ENCODE measurements around the gene OR52I2.
A peak's percentile ranks its signal among the peaks of the same experiment; 100 is the strongest.

The OR52I2 gene

DNA sequence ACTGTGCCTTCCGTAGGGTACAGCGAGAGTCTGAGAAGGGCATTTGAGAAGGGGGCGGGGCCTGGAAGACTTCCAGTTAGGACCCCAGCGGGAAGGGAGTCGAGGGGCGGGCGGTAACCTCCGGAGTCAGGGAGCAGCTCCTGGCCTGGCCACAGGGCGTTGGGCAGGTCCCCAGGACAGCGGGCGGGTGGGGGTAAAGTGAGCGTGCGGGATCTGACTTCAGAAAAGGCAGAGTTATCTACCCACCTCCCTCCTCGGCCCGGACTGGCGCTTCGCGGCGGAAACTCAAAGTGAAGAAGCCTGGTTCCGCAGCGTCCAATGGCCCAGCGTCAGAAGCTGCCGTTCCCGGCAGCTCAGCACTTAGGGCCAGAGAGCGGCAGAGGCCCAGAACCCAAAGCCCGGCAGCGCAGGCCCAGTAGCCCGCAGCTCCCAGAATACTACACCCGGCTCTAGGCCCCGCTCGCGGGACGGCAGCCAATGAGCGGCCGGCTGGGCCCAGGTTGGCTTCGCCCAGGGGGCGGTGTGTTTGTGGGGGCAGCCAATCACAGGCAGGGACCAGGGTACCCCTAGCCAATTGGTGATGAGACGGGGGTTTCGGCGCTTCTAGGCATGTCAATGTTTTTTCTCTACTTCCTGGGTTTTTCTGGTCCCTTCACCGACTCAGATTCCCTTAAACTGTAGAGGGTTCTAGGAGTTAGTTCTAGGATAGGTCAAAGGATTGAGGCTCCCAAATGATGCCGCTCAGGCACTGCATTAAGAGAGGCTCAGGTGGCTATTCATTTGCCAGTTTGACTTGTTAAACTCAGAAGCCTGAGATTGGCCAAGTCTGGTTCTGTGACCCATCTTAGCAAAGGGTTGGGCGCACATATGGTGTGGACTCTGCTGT lies 26.5 kb downstream of the OR52I2 start, which contains the start of gene TRIM68:
Gene TRIM68, minus strand, starts transcription at position 451 of the 886 bp plus-strand sequence. CDS start 2,727 bp downstream, outside the sequence.
- peak; percentile 82 to 89 (median 88) for DNase-seq (ENCODE audit: low read depth in 3 of 3)

DNA sequence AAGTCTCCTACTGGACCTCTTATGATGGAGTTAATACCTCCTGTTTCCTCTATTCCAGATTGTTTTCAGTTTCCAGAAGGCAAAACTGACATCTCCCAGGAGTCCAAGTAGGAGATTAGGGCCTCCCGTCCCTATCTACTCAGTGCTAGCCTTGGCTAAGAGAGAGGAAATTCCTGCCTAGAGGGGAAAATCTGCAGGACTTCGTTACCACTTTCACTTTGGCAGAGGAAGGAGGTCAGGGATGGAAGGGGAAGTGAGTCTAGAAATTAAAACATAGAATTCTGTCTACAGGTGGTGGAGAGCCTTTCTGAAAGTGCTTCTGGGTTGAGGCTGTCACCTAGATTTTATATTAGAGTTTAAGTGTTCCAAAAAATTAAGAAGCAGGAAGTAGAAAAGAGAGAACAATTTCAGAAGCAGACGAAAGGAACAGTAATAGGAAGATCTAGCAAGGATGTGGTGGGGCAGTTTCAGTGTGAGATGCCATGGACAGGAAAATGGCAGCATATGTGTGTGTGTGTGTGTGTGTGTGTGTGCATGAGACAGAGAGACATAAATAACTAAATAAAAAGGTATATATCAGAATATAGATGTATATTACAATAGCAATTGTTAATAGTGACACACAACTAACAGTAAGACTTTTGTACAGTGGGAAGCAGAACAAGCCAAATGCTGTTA lies 28.9 kb downstream of the OR52I2 start:
- DNase-seq (ENCODE audit: low read depth in 3 of 3): no peak

DNA sequence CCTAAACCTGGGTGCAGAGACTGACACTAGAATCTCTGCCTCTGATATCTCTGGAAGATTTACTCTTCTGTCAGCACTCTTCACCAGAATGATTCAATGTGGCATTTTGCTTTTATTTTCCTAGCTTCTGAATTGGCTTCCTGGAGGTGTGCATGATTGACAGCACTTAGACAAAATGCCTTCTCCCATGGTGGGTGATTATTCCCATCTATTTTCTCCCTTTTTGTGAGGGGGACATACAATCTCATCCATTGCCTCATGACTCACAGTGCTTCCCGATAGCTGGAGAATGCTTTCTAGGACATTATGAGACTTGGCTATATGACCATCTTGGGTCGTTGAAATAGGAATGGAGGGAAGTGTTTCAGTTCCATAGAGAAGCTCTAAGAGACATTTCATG lies 30.4 kb downstream of the OR52I2 start:
- DNase-seq (ENCODE audit: low read depth in 3 of 3): no peak

DNA sequence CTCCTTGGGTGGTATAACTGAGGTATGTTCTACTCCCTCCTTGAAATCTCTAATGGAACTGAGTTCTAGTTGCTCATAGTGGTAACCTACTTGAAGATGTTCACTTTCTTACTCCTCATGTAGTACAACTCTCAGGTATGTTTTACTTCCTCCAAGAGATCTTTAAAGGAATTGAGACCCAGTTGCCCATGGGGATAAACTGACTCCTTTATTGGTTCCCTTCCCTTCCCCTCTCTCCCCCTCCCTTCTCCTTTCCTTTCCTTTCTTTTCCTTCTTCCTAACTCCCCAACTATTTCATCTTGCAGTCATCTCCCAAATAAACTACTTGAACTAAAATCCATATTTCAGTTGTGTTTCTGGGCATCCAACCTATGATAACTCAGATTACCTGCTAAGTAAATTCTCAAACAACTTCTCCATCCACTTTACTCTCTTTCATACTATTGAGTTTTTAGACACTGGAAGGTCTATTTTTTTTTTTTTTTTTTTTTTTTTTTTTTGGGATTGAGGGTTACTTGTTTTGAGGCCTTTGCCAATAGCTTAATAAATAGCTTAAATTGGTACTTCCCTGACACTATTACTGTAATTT lies 34.4 kb downstream of the OR52I2 start:
- DNase-seq (ENCODE audit: low read depth in 3 of 3): no peak

DNA sequence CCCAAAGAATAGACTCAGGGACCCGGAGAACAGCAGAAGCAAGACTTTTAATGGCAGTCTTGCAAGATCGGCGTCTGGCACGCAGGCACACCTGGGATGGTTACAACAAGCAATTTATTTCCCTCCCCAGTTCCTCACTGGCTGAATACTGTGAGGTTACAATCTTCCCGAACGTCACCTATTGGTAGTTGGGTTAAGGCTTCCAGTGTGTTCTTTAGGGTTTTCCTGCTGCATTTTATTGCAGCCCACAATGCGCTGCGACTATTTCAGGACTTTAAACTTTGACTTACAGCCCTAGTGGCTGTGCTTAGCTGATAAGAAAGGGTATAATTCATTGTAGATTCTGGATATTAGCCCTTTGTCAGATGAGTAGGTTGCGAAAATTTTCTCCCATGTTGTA lies 38.0 kb downstream of the OR52I2 start:
- no peak for DNase-seq (ENCODE audit: low read depth in 3 of 3)

DNA sequence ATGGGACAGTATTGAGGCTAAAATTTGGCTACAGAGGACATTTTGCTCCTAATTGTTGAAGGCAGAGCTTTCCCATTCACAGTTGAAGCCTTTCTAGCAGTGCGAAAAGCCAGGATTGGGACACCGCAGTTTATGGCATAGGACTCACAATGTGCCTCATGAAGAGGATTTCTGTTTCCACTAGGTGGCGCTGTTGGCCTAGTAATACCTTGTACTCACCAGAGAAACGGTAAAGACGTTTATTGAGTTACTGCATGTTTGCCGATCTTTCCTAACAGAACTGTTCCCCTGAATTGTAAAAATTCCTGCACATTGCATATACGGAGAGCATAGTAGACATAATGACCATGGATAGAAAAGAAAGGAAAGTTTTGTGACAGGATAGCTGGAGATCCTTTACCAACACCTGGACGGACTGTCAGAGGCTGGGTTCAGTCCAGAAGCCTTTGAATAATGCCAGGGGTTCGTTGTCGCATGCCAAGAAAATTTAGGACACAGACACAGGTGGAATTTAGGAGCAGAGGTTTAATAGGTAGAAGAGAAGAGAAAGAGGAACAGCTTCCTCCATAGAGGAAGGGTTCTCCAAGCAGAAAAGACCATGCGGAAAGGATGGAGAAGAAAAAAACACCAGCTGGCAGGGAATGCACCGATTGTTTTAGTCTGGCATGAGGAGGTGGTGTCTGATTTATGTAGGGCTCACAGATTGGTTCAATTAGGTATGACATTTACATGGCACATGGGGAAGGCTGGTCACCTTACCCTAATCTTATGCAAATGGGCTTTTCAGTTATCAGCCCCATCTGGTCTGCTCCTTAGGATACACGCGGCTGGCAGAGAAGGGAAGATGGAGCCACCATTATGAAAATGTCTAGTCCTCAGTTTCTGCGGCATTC lies 44.9 kb downstream of the OR52I2 start:
- peak in 1 of 3 experiments; percentile 10 for DNase-seq (ENCODE audit: low read depth in 3 of 3)

DNA sequence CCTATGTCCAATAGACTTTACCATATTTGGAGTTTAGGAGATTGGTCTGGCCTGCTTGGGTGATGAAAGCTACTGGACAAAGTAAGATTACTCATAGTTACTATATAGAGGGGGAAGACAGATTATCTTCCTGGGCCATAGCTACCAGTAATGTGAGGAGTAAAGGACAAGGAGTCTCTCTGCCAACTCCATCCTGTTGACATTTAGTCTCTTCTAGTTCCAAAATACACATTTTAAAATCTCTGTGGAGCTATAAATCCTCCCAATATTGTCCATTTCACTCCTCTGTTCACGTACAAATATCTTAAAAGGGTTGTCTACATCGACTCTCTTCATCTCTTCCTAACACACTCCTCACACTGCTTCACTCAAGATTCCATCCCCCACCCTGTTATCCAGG lies 54.6 kb downstream of the OR52I2 start:
- no peak for DNase-seq (ENCODE audit: low read depth in 3 of 3)

DNA sequence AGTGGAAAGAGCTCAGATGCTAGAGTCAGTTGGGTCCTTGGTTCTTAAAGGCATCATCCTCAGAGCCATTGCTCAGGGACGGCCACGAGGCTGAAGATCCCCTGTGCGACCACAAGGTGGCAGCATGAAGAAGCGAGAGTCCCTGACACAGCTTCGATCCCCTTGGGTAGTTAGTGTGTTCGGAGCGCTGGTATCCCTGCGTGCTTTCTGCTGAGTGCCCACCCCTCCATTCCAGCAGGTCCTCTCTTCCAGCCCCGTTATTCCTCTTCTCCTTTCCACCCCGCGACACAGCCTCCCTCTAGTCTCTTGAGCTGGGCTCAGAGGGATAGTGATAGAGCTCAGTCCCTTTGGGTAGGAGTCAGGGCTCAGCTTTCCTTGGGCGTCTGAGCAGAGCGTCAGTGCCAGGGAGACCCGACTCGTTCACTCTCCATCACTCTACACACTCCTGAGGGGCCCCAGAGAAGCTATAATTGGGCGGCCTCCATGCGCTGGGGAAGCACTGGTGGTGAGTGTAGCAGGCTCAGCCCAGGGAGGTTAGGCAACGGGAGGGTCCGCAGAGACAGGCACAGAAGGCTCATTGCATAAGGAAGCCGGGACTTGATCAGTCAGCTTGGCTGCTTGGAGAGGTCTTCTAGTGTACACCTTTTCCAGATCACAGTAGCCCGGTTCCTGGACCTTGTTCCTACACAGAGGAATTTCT lies 55.6 kb downstream of the OR52I2 start, which contains the start of gene OR51D1:
Gene OR51D1, plus strand, starts transcription at position 516 of the 700 bp plus-strand sequence. CDS start 2,314 bp downstream, outside the sequence.
- peak; percentile 28 to 48 (median 31) for DNase-seq (ENCODE audit: low read depth in 3 of 3)

DNA sequence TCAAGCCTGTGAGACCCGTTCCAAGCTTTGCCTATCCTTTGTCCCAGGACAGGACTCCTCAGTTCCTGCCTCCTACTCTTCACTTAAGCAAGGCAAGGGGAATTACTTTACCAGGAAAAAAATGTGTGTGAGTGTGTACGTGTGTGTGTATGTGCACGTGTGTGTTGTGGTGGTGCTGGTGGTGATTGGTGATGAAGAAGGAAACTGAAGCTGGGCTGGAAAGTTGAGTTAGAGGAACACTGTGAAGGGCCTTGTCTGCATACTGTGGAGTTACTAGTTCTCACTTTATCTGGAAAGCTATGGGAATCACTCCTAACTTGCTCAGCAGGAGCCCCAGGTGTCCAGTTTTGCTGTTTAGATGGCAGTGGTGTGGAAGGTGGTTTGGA lies 56.1 kb downstream of the OR52I2 start:
- no peak for DNase-seq (ENCODE audit: low read depth in 3 of 3)

DNA sequence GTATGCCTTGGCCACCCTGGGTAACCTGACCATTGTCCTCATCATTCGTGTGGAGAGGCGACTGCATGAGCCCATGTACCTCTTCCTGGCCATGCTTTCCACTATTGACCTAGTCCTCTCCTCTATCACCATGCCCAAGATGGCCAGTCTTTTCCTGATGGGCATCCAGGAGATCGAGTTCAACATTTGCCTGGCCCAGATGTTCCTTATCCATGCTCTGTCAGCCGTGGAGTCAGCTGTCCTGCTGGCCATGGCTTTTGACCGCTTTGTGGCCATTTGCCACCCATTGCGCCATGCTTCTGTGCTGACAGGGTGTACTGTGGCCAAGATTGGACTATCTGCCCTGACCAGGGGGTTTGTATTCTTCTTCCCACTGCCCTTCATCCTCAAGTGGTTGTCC lies 58.4 kb downstream of the OR52I2 start:
- no peak for DNase-seq (ENCODE audit: low read depth in 3 of 3)

DNA sequence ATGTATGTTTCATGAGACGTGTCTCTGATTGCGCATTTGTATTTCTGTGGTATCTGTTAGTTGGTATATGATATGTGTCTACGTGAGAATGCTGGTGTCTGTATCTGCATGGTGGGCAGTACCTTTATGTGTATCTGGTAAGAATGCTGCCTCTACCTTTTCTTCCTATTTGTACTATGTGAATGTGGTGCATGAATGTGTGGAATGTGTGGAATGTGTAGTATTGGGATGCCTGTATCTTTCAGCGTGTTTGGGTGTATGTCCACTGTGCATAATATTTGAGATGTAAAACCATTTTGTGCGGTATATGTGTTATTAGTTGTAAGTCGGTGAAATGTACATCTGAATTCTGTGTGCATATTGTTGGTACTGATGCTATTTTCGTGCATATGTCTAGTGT lies 60.0 kb downstream of the OR52I2 start:
- no peak for DNase-seq (ENCODE audit: low read depth in 3 of 3)

DNA sequence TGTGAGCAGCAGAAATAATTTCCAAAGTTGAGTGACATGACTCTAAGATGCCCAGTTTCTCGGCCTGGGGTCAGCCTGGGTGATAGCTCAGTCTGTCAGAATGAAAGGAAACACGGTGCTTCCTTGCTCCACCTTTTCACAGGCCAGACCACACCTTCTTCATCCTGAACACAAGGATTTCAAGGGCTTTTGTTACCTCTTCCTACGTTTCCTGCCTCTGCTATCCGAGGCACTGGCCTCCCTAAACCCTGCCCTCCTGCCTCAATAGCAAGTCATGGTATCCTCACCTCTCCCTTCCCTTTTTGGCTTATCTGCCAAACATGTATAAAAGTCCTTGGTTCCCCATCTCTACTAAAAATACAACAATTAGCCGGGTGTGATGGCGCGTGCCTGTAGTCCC lies 60.5 kb downstream of the OR52I2 start:
- DNase-seq (ENCODE audit: low read depth in 3 of 3): no peak
